HFFc6 (cell line): Measurements from ENCODE around the gene WRAP73. TPM values are rescaled to one million over a fixed set of nuclear protein-coding genes. Genes with fewer than 3 reads are reported as not detected.

Source experiments
- DNase-seq: peaks from one replicate; pipeline ENCODE4 v3.0.0-alpha.2; 2018
- H3K27ac Mint-ChIP-seq: 2 replicates; pipeline ENCODE4 v1.8.0; 2020; ENCODE audit warnings: mild to moderate bottlenecking, mixed read lengths
- H3K27me3 Mint-ChIP-seq: 2 replicates; pipeline ENCODE4 v1.8.0; 2021; ENCODE audit warnings: mild to moderate bottlenecking, moderate library complexity, mixed read lengths; ENCODE audit not compliant: insufficient read depth
- H3K36me3 Mint-ChIP-seq: 2 replicates; pipeline ENCODE4 v1.8.0; 2021; ENCODE audit warnings: low read depth, mixed read lengths
- H3K4me1 Mint-ChIP-seq: 2 replicates; pipeline ENCODE4 v1.8.0; 2020; ENCODE audit warnings: low read depth, mixed read lengths
- H3K4me3 Mint-ChIP-seq: 2 replicates; pipeline ENCODE4 v1.8.0; 2020; ENCODE audit warnings: mild to moderate bottlenecking, moderate library complexity, mixed read lengths
- H3K9me3 Mint-ChIP-seq: 2 replicates; pipeline ENCODE4 v1.8.0; 2020; ENCODE audit warnings: mild to moderate bottlenecking, mixed read lengths
- CTCF ChIP-seq: fragments of 200-600 bp; sonication (generic); IDR thresholded peaks from 2 replicates; pipeline ENCODE4 v1.5.0; 2021; ENCODE audit warnings: antibody characterized with exemption, mild to moderate bottlenecking
- total RNA-seq, 6 experiments: library from RNA; stranded (reverse); fragmentation: NEBNext Ultra II Directional; extraction: Animal tissue kit (Norgen Biotek cat#: 25700); gene quantifications; 2 replicates in 1 of 6; 3 replicates in 5 of 6; pipeline ENCODE4 v1.2.3, GENCODE V29; 2021

Gene WRAP73
- total RNA-seq, 6 experiments from 2014 or later, result 11.8 to 14.8 (median 14.3) TPM

GRCh38 chr1:3598051-3598491, 51.8 kb downstream of the WRAP73 start:
- DNase-seq, result no peak
- Mint-ChIP-seq H3K4me3 (no peak overlapping the region), H3K9me3 (no peaks in the 10 kb centered on the region), H3K4me1 (no peaks in the 10 kb centered on the region), H3K27ac (no peak overlapping the region), H3K36me3 (no peaks in the 10 kb centered on the region), H3K27me3 (peaks cover 6% of the 10 kb centered on the region)
- TF ChIP-seq CTCF, result no peak

DNA sequence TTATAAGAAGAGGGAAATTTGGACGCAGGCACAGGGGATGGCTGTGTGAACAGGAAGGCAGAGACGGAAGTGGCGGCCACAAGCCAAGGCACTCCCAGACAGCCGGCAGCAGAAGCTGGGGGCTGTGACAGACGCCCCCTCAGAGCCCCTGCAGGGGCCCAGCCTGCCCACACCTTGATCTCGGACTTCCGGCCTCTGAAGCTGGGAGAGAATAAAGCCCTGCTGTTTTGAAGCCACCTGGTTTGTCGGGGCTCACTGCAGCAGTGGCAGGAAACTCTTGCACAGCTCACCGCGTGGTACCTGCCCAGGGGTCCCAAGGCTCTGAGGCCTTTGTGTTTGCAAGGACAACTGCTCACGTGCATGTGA, 52.3 kb downstream of the WRAP73 start:
- Mint-ChIP-seq H3K9me3 (no peaks in the 10 kb centered on the region), H3K4me1 (no peaks in the 10 kb centered on the region), H3K36me3 (no peaks in the 10 kb centered on the region), H3K4me3 (no peak overlapping the region), H3K27ac (no peak overlapping the region), H3K27me3 (peaks cover 6% of the 10 kb centered on the region)
- no peak for TF ChIP-seq CTCF
- no peak for DNase-seq

- Mint-ChIP-seq H3K36me3 (no peaks in the 10 kb centered on the region), H3K4me1 (no peaks in the 10 kb centered on the region), H3K4me3 (no peak overlapping the region), H3K9me3 (no peaks in the 10 kb centered on the region), H3K27me3 (peaks cover 6% of the 10 kb centered on the region), H3K27ac (no peak overlapping the region)
- TF ChIP-seq CTCF, result no peak
- DNase-seq, result no peak
Measured at GRCh38 chr1:3596663-3597598, 53.0 kb downstream of the WRAP73 start.

- Mint-ChIP-seq H3K4me3 (no peak overlapping the region), H3K27me3 (peaks cover 3% of the 10 kb centered on the region), H3K36me3 (no peaks in the 10 kb centered on the region), H3K9me3 (no peaks in the 10 kb centered on the region), H3K27ac (no peak overlapping the region), H3K4me1 (no peaks in the 10 kb centered on the region)
- DNase-seq, result no peak
- TF ChIP-seq CTCF, result no peak
Measured at GRCh38 chr1:3595949-3596348, 54.0 kb downstream of the WRAP73 start.

- TF ChIP-seq CTCF, result no peak
- H3K36me3 Mint-ChIP-seq, result no peaks in the 10 kb centered on the region
Measured at GRCh38 chr1:3594706-3595377, 55.1 kb downstream of the WRAP73 start.

More at GRCh38 chr1:3594706-3595377, 55.1 kb downstream of the WRAP73 start:
- DNase-seq, result no peak
- H3K27ac Mint-ChIP-seq, result no peak overlapping the region
- H3K9me3 Mint-ChIP-seq, result no peaks in the 10 kb centered on the region
- peaks cover 3% of the 10 kb centered on the region for H3K27me3 Mint-ChIP-seq
- H3K4me1 Mint-ChIP-seq, result no peaks in the 10 kb centered on the region
- H3K4me3 Mint-ChIP-seq, result no peak overlapping the region
